Stimulated activated CD8-positive, alpha-beta memory T cell treated with anti-CD3 and anti-CD28 coated beads, Interleukin-7, amount 100 ng/mL, for 1 hour (primary cell): ENCODE results near the gene LST1.

Experiments used
- DNase-seq, 2 donors: peaks; one replicate each; pipeline ENCODE4 v3.0.0-alpha.2; 2020; ENCODE audit warnings: low read depth in 2 of 2

The LST1 gene

DNA sequence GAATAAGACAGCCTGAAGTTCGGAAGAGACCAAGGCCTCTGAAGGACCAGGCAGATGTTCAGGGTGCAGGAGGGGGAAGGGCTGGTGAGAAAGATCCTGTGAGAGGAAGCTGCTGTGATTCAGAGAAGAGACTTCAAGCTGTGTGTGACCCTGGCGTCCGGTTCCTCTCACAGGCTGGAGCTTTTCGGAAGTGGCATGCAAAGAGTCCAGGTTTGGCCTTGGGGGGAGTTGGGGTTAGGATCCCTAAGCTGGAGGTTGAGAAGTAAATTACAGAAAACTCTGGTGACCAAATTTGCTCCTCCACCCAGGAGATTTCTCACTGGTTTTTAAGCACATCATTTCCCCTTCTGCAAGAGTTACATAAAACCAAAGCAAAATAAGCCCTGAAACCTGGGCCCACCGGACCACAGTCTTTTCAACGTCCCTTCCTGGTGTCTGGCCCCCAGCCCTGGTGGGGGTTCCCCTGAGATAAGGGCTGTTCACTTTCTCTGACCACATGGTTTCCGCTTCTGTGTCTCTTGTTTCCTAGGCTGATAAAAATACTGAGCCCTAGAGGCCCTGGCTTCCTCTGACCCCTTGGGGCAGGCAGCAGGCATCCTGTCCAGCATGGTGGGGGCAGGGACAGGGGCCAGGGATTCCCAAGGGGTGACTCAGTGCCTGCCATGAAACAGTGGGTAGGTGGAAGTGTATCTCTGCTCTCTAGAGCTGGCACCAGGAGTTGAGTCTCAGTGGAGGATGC, 25.9 kb upstream of the LST1 start:
- DNase-seq = no peak

DNA sequence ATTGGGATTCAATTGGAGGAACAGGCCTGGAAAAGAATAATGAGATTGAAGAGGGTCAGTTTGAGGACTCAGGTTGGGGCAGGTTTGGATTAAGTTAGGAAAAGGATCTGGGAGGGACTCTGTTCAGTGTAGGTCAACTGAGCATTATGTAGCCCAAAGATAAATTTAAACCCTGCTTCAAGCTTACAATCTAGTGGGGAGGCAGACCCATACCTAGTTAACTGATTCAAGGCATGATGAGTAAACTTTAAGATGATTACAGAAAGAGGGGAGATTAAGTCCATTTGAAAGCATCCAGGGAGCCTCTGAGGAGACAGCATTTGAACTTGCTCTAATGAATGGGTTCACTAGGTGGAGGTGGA, 25.4 kb upstream of the LST1 start:
- DNase-seq = no peak

DNA sequence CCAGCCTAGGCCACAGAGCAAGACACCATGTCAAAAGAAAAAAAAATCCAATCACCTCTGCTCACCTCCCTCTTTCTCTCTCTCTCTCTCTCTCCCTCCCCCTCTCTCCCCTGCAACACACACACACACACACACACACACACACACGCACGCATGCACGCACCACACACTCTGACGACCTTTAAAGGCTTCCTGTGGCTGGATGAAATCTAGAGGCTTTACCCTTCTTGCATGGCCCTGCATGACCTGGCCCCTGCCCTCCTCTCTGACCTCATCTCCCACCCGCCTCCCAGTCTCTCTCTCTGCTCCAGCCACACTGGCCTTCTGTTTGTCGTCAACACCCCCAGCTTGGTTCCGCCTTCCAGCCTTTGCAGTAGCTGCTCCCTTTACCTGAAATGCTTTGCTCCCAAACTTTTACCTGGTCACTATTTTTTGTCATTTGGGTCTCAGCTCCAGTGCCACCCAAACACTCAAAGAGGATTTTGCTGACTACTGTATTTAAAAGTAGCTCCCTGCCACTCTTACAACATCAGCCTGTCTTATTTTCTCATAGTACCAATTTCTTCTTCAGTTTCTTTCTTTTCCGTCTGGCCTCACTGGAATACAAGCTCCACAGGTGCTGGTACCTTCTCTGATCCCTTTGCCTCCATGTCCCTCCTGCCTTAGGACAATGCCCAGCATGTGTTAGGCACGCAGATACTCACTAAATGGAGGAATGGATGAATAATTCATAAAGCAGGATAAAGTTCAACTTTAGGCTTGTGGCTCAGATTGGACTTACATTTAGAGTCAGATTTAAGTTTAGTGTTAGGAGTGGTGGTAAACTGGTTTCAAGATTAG, 18.3 kb upstream of the LST1 start:
- no peak for DNase-seq

DNA sequence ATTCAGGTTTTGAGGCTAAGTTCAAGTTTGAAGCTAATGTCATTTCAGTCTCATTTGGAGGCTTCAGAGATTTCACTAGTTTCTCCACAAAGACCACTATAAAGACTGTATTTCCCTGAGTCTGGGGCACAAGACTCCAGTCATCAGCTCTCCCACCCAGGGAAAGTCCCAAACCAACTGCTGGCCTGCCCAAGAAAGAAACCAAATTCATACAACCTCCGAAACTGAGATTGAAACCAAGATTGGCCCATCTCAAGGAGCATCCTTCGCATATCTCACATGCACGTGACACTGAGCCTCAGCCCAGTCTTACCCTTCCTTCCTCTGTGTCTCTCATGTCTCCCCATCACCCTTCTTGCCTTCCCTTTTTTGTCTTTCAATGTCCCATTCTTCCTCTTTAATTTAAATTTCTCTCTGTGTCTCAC, 17.5 kb upstream of the LST1 start:
- no peak for DNase-seq

DNA sequence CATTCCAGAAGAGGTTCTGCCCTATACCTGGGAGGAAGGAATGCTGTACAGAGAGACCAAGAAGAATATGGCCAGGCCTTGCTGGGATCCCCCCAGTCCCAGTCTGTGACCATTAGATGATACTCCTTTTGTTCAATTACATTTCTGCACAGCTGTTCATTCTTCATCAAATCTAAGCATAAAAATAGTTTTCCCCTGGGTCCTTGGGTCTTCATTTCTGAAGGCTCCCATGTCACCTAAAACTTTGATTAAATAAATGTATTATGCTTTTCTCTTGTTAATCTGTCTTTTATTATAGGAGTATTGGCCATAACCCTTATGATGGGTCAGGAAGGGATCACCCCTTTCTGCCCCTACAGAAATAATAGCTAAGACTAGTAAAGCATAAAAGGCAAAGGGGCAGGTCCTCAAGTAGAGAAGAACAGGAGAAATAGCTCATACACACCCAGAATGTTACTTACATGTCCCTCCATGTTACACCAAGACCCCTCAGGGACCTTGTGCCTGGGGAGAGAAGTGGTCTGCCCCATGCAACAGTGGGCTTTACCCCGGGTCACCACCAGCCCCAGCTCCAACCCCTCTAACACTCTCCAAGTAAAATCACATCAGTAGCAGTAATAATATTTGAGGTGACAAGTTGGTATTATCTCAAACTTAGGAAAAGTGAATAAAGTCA, 16.1 kb upstream of the LST1 start:
- DNase-seq = no peak

DNA sequence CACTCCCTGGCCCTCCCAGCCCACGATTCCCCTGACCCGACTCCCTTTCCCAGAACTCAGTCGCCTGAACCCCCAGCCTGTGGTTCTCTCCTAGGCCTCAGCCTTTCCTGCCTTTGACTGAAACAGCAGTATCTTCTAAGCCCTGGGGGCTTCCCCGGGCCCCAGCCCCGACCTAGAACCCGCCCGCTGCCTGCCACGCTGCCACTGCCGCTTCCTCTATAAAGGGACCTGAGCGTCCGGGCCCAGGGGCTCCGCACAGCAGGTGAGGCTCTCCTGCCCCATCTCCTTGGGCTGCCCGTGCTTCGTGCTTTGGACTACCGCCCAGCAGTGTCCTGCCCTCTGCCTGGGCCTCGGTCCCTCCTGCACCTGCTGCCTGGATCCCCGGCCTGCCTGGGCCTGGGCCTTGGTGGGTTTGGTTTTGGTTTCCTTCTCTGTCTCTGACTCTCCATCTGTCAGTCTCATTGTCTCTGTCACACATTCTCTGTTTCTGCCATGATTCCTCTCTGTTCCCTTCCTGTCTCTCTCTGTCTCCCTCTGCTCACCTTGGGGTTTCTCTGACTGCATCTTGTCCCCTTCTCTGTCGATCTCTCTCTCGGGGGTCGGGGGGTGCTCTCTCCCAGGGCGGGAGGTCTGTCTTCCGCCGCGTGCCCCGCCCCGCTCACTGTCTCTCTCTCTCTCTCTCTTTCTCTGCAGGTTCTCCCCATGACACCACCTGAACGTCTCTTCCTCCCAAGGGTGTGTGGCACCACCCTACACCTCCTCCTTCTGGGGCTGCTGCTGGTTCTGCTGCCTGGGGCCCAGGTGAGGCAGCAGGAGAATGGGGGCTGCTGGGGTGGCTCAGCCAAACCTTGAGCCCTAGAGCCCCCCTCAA, 13.8 kb upstream of the LST1 start, which contains the start of gene LTA:
TSS of gene LTA (plus strand) at position 249 of the 871 bp plus-strand sequence. CDS start at position 703, 454 bp downstream.
- no peak for DNase-seq

GRCh38 chr6:31573239-31574105, 12.6 kb upstream of the LST1 start:
- DNase-seq = no peak

GRCh38 chr6:31574106-31575061, 11.7 kb upstream of the LST1 start:
- DNase-seq = no peak

DNA sequence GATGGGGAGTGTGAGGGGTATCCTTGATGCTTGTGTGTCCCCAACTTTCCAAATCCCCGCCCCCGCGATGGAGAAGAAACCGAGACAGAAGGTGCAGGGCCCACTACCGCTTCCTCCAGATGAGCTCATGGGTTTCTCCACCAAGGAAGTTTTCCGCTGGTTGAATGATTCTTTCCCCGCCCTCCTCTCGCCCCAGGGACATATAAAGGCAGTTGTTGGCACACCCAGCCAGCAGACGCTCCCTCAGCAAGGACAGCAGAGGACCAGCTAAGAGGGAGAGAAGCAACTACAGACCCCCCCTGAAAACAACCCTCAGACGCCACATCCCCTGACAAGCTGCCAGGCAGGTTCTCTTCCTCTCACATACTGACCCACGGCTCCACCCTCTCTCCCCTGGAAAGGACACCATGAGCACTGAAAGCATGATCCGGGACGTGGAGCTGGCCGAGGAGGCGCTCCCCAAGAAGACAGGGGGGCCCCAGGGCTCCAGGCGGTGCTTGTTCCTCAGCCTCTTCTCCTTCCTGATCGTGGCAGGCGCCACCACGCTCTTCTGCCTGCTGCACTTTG, 10.7 kb upstream of the LST1 start, which contains the start of gene TNF:
TSS of gene TNF (plus strand) at position 231 of the 567 bp plus-strand sequence. CDS start at position 408, 177 bp downstream.
- peak in 1 of 2 donors; percentile 64 for DNase-seq

- no peak for DNase-seq
These were observed 10.0 kb upstream of the LST1 start for GRCh38 chr6:31575952-31576685.

DNA sequence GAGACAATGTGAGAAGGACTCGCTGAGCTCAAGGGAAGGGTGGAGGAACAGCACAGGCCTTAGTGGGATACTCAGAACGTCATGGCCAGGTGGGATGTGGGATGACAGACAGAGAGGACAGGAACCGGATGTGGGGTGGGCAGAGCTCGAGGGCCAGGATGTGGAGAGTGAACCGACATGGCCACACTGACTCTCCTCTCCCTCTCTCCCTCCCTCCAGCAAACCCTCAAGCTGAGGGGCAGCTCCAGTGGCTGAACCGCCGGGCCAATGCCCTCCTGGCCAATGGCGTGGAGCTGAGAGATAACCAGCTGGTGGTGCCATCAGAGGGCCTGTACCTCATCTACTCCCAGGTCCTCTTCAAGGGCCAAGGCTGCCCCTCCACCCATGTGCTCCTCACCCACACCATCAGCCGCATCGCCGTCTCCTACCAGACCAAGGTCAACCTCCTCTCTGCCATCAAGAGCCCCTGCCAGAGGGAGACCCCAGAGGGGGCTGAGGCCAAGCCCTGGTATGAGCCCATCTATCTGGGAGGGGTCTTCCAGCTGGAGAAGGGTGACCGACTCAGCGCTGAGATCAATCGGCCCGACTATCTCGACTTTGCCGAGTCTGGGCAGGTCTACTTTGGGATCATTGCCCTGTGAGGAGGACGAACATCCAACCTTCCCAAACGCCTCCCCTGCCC, 9.0 kb upstream of the LST1 start:
- no peak for DNase-seq

GRCh38 chr6:31577579-31577966, 8.5 kb upstream of the LST1 start:
- no peak for DNase-seq

DNA sequence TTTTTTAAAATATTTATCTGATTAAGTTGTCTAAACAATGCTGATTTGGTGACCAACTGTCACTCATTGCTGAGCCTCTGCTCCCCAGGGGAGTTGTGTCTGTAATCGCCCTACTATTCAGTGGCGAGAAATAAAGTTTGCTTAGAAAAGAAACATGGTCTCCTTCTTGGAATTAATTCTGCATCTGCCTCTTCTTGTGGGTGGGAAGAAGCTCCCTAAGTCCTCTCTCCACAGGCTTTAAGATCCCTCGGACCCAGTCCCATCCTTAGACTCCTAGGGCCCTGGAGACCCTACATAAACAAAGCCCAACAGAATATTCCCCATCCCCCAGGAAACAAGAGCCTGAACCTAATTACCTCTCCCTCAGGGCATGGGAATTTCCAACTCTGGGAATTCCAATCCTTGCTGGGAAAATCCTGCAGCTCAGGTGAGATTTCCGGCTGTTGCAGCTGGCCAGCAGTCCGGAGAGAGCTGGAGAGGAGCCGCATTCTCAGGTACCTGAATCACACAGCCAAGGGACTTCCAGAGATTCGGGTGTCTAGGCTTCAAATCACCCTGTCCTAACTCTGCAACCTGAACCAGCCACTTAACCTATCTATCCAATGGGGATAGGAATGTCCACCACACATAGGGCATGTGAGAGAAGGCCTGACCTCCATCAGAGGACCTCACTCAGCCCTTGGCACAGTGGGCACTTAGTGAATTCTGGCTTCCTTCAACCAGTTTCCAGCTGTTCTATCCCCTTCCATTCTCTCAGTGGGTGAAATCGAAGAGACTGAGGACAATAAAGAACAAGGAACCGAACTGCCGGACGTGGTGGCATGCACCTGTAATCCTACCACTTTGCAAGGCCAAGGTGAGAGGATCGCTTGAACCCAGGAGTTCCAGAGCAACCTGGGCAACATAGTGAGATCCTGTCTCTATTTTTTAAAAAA, 7.6 kb upstream of the LST1 start:
- no peak for DNase-seq

DNA sequence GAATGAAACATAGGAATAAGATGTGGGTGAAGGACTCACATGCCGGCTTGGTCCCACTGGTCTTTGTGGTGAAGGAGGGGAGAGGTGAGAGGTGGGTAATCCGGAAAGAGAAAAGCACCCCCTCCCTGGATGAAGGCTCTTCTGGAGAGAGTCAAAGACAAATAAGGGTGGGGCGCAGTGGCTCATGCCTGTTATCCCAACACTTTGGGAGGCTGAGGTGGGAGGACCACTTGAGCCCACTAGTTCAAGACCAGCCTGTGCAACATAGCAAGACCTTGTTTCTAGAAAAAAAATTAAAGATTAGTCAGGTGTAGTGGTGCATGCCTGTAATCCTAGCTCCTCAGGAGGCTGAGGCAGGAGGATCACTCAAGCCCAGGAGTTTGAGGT, 7.0 kb upstream of the LST1 start:
- no peak for DNase-seq

DNA sequence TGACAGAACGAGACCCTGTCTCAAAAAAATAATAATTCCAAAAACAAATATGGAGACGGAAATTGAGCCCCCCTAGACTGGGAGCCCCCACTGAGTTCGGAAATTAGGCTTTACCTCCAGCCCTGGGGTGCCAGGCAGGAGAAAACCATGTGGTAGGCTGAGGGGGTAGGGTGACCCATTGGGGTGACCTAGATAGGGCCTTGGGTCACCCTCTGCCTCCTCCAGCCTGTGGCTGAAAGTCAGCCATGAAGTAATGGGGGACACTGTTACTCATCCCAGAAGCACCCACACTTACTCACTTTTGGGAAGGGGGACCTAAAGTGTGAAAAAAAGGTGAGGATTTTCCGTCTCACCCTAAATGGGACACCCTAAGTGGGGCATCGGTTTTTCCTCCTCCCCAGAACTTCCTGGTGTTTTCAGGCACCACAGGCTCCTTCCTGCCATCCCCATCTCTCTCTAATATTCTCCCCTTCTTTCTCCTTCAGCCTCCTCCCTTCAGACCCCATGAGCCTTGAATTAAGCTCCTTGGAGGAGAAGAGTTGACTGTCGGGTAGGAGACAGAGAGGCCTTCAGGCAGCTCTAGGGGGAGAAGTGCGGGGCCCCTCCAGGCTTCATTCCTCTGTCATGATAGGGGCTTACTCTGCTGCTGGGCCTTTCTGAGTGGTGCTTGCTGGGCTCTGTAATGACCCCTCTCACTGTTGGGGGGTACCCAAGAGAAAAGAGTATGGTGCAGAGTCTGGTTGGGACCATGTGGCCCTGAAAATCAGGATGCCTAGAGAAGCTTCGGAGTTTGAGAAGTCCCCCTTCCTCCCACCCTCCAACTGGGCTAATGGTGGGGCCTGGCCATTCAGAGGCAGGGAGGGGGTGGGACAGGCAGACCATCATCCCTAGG, 6.3 kb upstream of the LST1 start:
- DNase-seq = no peak

GRCh38 chr6:31580438-31580740, 5.7 kb upstream of the LST1 start:
- DNase-seq = no peak
